Neutrophil (primary cell): ENCODE data around the gene MYOF.
"Not testable (repeated sequence)": the region's sequence is repeated elsewhere in the genome, so short reads cannot be mapped to it uniquely, and the experiment has no call there.

Experiments used
- H3K27ac ChIP-seq: fragments of 200-600 bp; sonication (generic); 2 replicates; pipeline ENCODE4 v1.5.1; 2016; ENCODE audit warnings: mild to moderate bottlenecking, moderate library complexity
- H3K27me3 ChIP-seq: fragments of 200-600 bp; sonication (generic); 2 replicates; pipeline ENCODE4 v1.6.0; 2016; ENCODE audit warnings: mild to moderate bottlenecking
- H3K36me3 ChIP-seq: fragments of 200-600 bp; sonication (generic); 2 replicates; pipeline ENCODE4 v1.5.1; 2017
- H3K4me1 ChIP-seq, 2 experiments: fragments of 200-600 bp in 1 of 2; sonication (generic) in 1 of 2; 1 replicate in 1 of 2; 2 replicates in 1 of 2; pipeline versions ENCODE4 v1.5.1 to v1.6.1; 2013 to 2016; ENCODE audit warnings: low read depth in 1 of 2, low read length in 1 of 2, mild to moderate bottlenecking in 1 of 2, moderate library complexity in 1 of 2; ENCODE audit not compliant: control insufficient read depth in 1 of 2, insufficient read depth in 1 of 2
- H3K4me3 ChIP-seq, 2 experiments: fragments of 200-600 bp in 1 of 2; sonication (generic) in 1 of 2; 1 replicate in 1 of 2; 2 replicates in 1 of 2; pipeline ENCODE4 v1.5.1; 2013 to 2016; ENCODE audit warnings: low read depth in 1 of 2, low read length in 1 of 2, mild to moderate bottlenecking in 1 of 2, moderate library complexity in 1 of 2
- H3K9me3 ChIP-seq: fragments of 200-600 bp; sonication (generic); 2 replicates; pipeline ENCODE4 v1.5.1; 2016
- CTCF ChIP-seq: fragments of 200-600 bp; sonication (generic); IDR thresholded peaks from 2 replicates; pipeline ENCODE4 v1.5.1; 2016; ENCODE audit warnings: antibody characterized with exemption

The MYOF gene

GRCh38 chr10:93420091-93420490, 62.0 kb downstream of the MYOF start:
- H3K4me1 ChIP-seq, result no peaks in the 10 kb centered on the region
- H3K27ac ChIP-seq, result no peak overlapping the region
- H3K27me3 ChIP-seq, result no peaks in the 10 kb centered on the region
- TF ChIP-seq CTCF, result no peak
- H3K36me3 ChIP-seq, result no peaks in the 10 kb centered on the region
- no peak overlapping the region for H3K4me3 ChIP-seq
- H3K9me3 ChIP-seq, result no peaks in the 10 kb centered on the region

- H3K27ac ChIP-seq, H3K36me3 ChIP-seq, H3K4me1 ChIP-seq: not testable (repeated sequence)
Measured at GRCh38 chr10:93419016-93419415, 63.1 kb downstream of the MYOF start.

GRCh38 chr10:93417921-93418320, 64.2 kb downstream of the MYOF start:
- Histone ChIP-seq H3K27ac (no peak overlapping the region), H3K27me3 (no peaks in the 10 kb centered on the region), H3K9me3 (no peaks in the 10 kb centered on the region), H3K4me1 (no peaks in the 10 kb centered on the region), H3K4me3 (no peak overlapping the region), H3K36me3 (no peaks in the 10 kb centered on the region)
- TF ChIP-seq CTCF, result no peak

More at GRCh38 chr10:93419016-93419415, 63.1 kb downstream of the MYOF start:
- not testable (repeated sequence) for H3K9me3 ChIP-seq, H3K4me3 ChIP-seq, H3K27me3 ChIP-seq

GRCh38 chr10:93417266-93417665, 64.9 kb downstream of the MYOF start:
- no peaks in the 10 kb centered on the region for H3K9me3 ChIP-seq
- H3K27me3 ChIP-seq, result no peaks in the 10 kb centered on the region
- no peak overlapping the region for H3K27ac ChIP-seq
- no peaks in the 10 kb centered on the region for H3K36me3 ChIP-seq
- H3K4me1 ChIP-seq, result peaks cover 0 to 4% of the 10 kb centered on the region in 2 experiments
- no peak overlapping the region for H3K4me3 ChIP-seq
- TF ChIP-seq CTCF, result no peak

GRCh38 chr10:93416824-93417223, 65.3 kb downstream of the MYOF start:
- no peaks in the 10 kb centered on the region for H3K27me3 ChIP-seq
- no peaks in the 10 kb centered on the region for H3K36me3 ChIP-seq
- peaks cover 0 to 4% of the 10 kb centered on the region in 2 experiments for H3K4me1 ChIP-seq
- no peaks in the 10 kb centered on the region for H3K9me3 ChIP-seq
- no peak overlapping the region for H3K4me3 ChIP-seq
- TF ChIP-seq CTCF, result no peak
- H3K27ac ChIP-seq, result no peak overlapping the region

- Histone ChIP-seq H3K4me1 (peaks cover 0 to 4% of the 10 kb centered on the region in 2 experiments), H3K9me3 (no peaks in the 10 kb centered on the region), H3K27me3 (no peaks in the 10 kb centered on the region), H3K27ac (no peak overlapping the region), H3K4me3 (no peak overlapping the region), H3K36me3 (no peaks in the 10 kb centered on the region)
- no peak for TF ChIP-seq CTCF
Measured at GRCh38 chr10:93415693-93416092, 66.4 kb downstream of the MYOF start.
